Panc1 (cell line): ENCODE measurements around the gene SIPA1L2.

Source experiments
- POLR2AphosphoS5 ChIP-seq: IDR thresholded peaks from 2 replicates; pipeline ENCODE4 v1.6.1; 2012; ENCODE audit warnings: mild to moderate bottlenecking, low read depth, low read length, moderate library complexity
- REST ChIP-seq, 2 experiments: IDR thresholded peaks; 2 replicates each; pipeline ENCODE4 v1.6.1; 2011 to 2012; ENCODE audit warnings: low read depth in 2 of 2, control low read depth in 1 of 2, low read length in 1 of 2, mild to moderate bottlenecking in 1 of 2, moderate library complexity in 1 of 2; ENCODE audit not compliant: insufficient read depth in 1 of 2
- SIN3A ChIP-seq: IDR thresholded peaks from 2 replicates; pipeline ENCODE4 v1.6.1; 2012; ENCODE audit warnings: low read depth, mild to moderate bottlenecking, low read length, moderate library complexity, borderline replicate concordance; ENCODE audit not compliant: insufficient read depth
- TCF7L2 ChIP-seq: IDR thresholded peaks from 2 replicates; pipeline ENCODE4 v1.6.1; 2011; ENCODE audit warnings: mild to moderate bottlenecking, low read depth, low read length, inconsistent platforms
- TF ChIP-seq, protein P1 (sequence below): fragments of 450-650 bp; IDR thresholded peaks from 2 replicates; pipeline ENCODE4 v1.5.1; 2017; ENCODE audit warnings: mild to moderate bottlenecking

GRCh38 chr1:232641507-232641906, 11.6 kb upstream of the SIPA1L2 start:
- TF ChIP-seq, protein P1, sequence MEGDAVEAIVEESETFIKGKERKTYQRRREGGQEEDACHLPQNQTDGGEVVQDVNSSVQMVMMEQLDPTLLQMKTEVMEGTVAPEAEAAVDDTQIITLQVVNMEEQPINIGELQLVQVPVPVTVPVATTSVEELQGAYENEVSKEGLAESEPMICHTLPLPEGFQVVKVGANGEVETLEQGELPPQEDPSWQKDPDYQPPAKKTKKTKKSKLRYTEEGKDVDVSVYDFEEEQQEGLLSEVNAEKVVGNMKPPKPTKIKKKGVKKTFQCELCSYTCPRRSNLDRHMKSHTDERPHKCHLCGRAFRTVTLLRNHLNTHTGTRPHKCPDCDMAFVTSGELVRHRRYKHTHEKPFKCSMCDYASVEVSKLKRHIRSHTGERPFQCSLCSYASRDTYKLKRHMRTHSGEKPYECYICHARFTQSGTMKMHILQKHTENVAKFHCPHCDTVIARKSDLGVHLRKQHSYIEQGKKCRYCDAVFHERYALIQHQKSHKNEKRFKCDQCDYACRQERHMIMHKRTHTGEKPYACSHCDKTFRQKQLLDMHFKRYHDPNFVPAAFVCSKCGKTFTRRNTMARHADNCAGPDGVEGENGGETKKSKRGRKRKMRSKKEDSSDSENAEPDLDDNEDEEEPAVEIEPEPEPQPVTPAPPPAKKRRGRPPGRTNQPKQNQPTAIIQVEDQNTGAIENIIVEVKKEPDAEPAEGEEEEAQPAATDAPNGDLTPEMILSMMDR, result no peak
- TF ChIP-seq REST (IDR thresholded peaks at IDR 0.05; ENCODE audit: insufficient read depth in 1 of 2, low read depth in 2 of 2, low read length in 1 of 2) (no peak), POLR2AphosphoS5 (no peak), SIN3A (no peak), TCF7L2 (no peak)
